AG10803 (cell line): ENCODE measurements around the gene CCT5.

ENCODE experiments used
- DNase-seq: peaks from one replicate; pipeline ENCODE4 v3.0.0; 2010; ENCODE audit warnings: low read depth
- H3K4me3 ChIP-seq: 2 replicates; pipeline ENCODE4 v1.5.1; 2011; ENCODE audit warnings: mild to moderate bottlenecking, low read length, control low read depth
- TF ChIP-seq, protein P1 (sequence below): conservative IDR thresholded peaks from 2 replicates; pipeline ENCODE4 v1.5.1; 2011; ENCODE audit warnings: mild to moderate bottlenecking, low read length, control low read depth, inconsistent platforms

Gene CCT5

DNA sequence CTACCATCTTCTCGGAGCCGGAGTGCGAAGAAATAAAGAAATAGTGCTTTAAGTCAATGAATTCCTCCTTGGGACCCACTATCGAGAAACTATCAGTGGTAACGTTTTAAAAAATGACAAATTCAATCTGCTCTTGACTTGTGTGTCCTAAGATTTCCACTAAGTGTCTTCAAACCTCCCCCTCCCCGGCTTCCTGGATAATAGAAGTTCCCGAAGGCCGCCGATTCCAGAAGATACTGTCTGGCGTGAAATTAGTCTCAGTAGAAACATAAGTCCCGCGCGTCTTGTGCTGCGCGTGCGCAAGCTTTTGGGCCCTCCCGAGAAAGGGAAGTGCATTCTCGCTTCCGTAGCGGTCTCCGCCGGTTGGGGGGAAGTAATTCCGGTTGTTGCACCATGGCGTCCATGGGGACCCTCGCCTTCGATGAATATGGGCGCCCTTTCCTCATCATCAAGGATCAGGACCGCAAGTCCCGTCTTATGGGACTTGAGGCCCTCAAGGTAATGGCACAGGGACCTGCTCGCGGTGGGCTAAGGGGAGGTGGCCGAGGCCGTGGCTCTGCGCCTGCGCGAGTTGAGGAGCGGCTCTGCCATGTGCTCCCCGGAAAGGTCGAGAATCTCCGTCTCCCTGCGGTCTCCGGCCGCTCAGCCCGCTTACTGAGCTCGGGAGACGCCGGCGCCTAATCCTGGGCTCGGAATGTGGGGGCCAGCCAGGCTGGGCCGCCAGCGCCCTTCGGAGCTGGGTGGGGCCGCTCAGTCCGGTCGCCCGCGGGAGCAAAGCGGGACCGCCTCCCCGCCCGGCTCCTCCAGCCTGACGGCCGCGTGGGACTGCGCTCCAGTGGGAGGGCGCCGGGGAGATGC is at the start of gene CCT5:
Gene CCT5 (plus strand): TSS at position 333 of the 858 bp plus-strand sequence. CDS start 61 bp downstream, at position 394.
- peak; percentile 100 for DNase-seq
- TF ChIP-seq, protein P1, sequence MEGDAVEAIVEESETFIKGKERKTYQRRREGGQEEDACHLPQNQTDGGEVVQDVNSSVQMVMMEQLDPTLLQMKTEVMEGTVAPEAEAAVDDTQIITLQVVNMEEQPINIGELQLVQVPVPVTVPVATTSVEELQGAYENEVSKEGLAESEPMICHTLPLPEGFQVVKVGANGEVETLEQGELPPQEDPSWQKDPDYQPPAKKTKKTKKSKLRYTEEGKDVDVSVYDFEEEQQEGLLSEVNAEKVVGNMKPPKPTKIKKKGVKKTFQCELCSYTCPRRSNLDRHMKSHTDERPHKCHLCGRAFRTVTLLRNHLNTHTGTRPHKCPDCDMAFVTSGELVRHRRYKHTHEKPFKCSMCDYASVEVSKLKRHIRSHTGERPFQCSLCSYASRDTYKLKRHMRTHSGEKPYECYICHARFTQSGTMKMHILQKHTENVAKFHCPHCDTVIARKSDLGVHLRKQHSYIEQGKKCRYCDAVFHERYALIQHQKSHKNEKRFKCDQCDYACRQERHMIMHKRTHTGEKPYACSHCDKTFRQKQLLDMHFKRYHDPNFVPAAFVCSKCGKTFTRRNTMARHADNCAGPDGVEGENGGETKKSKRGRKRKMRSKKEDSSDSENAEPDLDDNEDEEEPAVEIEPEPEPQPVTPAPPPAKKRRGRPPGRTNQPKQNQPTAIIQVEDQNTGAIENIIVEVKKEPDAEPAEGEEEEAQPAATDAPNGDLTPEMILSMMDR = no peak
- peak within 1 kb of the TSS; percentile 99 for H3K4me3 ChIP-seq

DNA sequence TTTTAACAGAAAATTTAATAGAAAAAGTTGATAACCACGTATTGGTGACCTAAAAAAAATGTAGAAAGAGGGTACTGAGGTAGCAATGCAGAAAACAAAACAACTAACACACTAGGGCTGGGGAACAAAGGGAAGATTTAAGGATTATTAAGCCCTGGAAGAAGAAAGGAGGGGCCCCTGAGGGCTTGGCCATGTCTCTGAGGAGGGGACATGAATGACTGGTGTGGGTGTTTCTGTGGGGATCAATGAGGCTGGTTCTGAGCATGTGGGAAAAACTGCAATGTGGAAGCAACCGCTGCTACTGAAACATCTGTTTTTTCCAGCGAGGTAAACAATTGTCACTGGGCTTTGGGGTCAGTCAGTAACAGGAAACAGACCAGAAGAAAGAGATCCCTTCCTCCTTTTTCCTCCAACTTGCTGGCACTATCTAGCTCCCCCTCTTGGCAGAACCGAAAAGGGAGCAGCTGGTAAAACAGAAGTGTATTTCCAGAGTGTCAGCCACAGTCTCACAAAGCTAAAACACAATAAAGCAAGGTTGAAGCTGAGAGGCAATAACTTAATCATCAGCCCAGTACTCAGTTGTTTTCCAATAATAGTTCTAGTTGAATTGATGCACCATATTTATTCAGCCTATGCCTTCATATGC is 48.7 kb upstream of the CCT5 start:
- H3K4me3 ChIP-seq = no peak overlapping the region
- no peak for DNase-seq

DNA sequence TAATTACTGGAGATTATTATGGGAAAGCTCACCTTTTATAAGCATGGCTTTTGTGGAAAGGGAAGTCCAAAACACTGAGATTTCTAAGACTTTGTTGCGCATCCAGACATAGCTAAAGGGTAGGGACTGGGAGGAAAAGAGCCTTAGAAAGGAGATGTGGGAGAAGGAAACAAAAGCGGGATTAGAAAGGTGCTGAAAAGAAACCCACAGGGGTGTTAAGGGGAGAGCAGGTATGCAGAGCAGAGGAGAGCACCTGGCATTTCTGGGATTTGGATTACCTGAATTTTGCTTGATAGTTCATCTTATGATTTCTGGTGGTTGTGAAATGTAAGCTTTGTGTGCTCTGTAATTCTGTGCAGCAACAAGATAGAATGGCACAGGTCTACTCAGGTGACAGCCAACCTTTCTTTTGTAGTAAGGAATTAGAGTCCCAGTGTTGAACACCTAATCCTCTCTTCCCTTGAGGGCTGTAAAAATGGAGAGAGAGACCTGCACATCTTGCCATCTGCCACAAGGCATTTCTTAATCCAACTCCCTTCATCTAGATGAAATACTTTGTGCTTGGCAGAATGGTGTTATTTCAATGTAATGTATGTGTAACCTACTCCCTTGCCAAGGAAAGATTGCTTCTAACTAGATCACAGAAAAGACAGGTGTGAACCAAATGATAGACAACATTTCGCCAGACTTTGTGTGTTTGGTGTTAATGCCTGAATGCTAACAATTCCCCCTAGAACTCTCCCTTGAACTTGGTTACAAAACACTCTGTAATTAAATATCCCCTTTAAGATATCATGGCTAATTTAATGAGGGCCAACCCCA is 47.8 kb upstream of the CCT5 start:
- DNase-seq = no peak
- TF ChIP-seq, protein P1 = no peak
- no peak overlapping the region for H3K4me3 ChIP-seq

More for the DNA sequence above, 48.7 kb upstream of the CCT5 start:
- TF ChIP-seq, protein P1 = peak; percentile 28; the same call in 1 of the 2 replicates

DNA sequence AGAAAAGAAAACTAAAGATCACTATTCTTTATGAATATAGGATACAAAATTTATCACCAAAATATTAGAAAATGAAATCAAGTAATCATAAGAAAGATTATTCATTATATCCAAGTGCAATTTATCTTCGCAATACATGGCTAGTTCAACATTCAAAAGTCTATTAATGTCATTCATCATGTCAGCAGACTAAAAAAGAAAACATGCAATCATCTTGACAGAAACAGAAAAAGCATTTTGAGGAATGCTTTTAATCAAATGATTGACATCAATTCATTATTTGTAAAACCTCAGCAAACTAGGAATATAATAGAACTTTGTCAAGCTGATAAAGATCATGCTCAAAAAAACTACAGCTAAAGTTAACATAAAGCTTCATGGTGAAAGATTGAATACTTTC is 41.1 kb upstream of the CCT5 start:
- TF ChIP-seq, protein P1 = no peak
- DNase-seq = no peak
- H3K4me3 ChIP-seq = no peak overlapping the region

DNA sequence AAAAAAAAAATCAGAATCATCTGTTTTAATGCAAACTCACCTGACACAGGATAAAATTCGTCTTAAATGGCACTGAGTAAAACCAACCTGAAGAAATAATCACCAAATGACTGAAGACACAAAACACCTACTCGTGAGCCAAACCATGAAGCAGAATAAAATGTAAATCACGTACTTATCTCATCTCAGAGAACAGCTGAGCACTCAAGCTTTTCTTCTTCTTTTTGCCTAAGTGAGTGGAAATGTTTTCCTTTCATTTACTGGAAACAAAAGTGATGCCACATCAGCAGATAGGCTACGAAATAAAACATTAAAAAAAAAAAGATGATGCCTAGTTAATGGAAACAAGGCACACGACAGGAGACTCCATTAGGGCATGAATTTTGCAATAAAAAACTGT is 36.8 kb upstream of the CCT5 start:
- H3K4me3 ChIP-seq = no peak overlapping the region
- DNase-seq = no peak
- TF ChIP-seq, protein P1 = no peak

DNA sequence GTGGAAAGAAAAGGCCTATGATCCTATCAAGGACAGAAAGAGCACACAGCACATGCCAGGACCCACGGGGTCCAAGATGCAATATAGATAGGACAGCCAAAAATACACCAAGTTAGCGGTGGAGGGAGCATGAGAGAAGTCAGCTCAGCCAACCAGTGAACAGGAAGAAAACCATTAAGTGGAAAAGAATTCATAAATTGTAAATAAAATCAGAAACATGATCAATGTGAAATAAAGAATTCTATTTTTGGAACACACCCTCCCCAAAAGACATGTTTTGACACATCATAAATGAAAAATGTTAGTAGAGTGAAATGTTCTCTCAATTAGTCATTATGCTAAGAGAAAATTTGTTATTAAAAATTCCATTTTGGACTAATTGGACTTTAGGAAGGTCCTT is 36.0 kb upstream of the CCT5 start:
- H3K4me3 ChIP-seq = no peak overlapping the region
- TF ChIP-seq, protein P1 = no peak
- DNase-seq = peak; percentile 24
